Stimulated activated memory B cell treated with anti-CD40 and anti-IgM and Interleukin-4, amounts not matched to agents 10 μg/mL and 1 μg/mL and 100 μg/mL, for 72 hours (primary cell): ENCODE results near the gene DCLK1.

Source experiments
- ATAC-seq: fragments of 150-1000 bp; cut with Tn5 transposase; 2 replicates; pipeline ENCODE4 v1.10.0; 2021
- H3K27ac Mint-ChIP-seq: one replicate; pipeline ENCODE4 v1.8.0; 2022; ENCODE audit warnings: mild to moderate bottlenecking, mixed read lengths
- H3K27me3 Mint-ChIP-seq: one replicate; pipeline ENCODE4 v1.8.0; 2022; ENCODE audit warnings: mixed read lengths
- H3K36me3 Mint-ChIP-seq: one replicate; pipeline ENCODE4 v1.8.0; 2022; ENCODE audit warnings: mixed read lengths
- H3K4me1 Mint-ChIP-seq: one replicate; pipeline ENCODE4 v1.8.0; 2022; ENCODE audit warnings: mixed read lengths
- H3K4me3 Mint-ChIP-seq: one replicate; pipeline ENCODE4 v1.8.0; 2022; ENCODE audit warnings: mild to moderate bottlenecking, moderate library complexity, mixed read lengths
- H3K9me3 Mint-ChIP-seq: one replicate; pipeline ENCODE4 v1.8.0; 2022; ENCODE audit warnings: mixed read lengths

The DCLK1 gene

GRCh38 chr13:35720690-35721554 lies 410.3 kb downstream of the DCLK1 start:
- Mint-ChIP-seq H3K4me3 (no peak overlapping the region), H3K27me3 (peaks cover 9% of the 10 kb centered on the region), H3K27ac (no peak overlapping the region), H3K4me1 (peaks cover 7% of the 10 kb centered on the region), H3K9me3 (no peaks in the 10 kb centered on the region), H3K36me3 (no peaks in the 10 kb centered on the region)
- no peak for ATAC-seq

- no peak for ATAC-seq
- no peaks in the 10 kb centered on the region for H3K9me3 Mint-ChIP-seq
- peaks cover 9% of the 10 kb centered on the region for H3K27me3 Mint-ChIP-seq
- H3K36me3 Mint-ChIP-seq: no peaks in the 10 kb centered on the region
- H3K4me3 Mint-ChIP-seq: no peak overlapping the region
- H3K4me1 Mint-ChIP-seq: peaks cover 7% of the 10 kb centered on the region
- H3K27ac Mint-ChIP-seq: no peak overlapping the region
Measured at GRCh38 chr13:35720290-35720689, 410.9 kb downstream of the DCLK1 start.
